Activated CD4-positive, alpha-beta memory T cell treated with anti-CD3 and anti-CD28 coated beads for 36 hours (primary cell): ENCODE measurements around the gene OR10G3. TPM values are rescaled to one million over a fixed set of nuclear protein-coding genes. Genes with fewer than 3 reads are reported as not detected.
"Not testable (repeated sequence)": the region's sequence is repeated elsewhere in the genome, so short reads cannot be mapped to it uniquely, and the experiment has no call there.

Source experiments
- CTCF ChIA-PET: fragments of 350-600 bp; sonication (Branson Sonifier 250); formaldehyde crosslinking; loops from one replicate; lab custom pipeline; 2021; ENCODE audit warnings: antibody characterized with exemption, inconsistent platforms; lab: Charles Lee
- POLR2A ChIA-PET: fragments of 350-600 bp; sonication (Branson Sonifier 250); formaldehyde crosslinking; loops from one replicate; lab custom pipeline; 2021; ENCODE audit warnings: antibody characterized with exemption; lab: Charles Lee
- DNase-seq: peaks from one replicate; pipeline ENCODE4 v3.0.0-alpha.2; 2020
- H3K27ac Mint-ChIP-seq: one replicate; pipeline ENCODE4 v1.8.0; 2021; ENCODE audit warnings: mixed read lengths
- H3K27me3 Mint-ChIP-seq: one replicate; pipeline ENCODE4 v1.8.0; 2021; ENCODE audit warnings: mixed read lengths
- H3K36me3 Mint-ChIP-seq: one replicate; pipeline ENCODE4 v1.8.0; 2021; ENCODE audit warnings: mixed read lengths
- H3K4me1 Mint-ChIP-seq: one replicate; pipeline ENCODE4 v1.8.0; 2021; ENCODE audit warnings: low read depth, mixed read lengths
- H3K4me3 Mint-ChIP-seq: one replicate; pipeline ENCODE4 v1.8.0; 2021; ENCODE audit warnings: mild to moderate bottlenecking, mixed read lengths
- H3K9me3 Mint-ChIP-seq: one replicate; pipeline ENCODE4 v1.8.0; 2021; ENCODE audit warnings: mixed read lengths
- intact Hi-C: fragments of 100-400 bp; cut with micrococcal nuclease; formaldehyde crosslinking; loops from one replicate; pipeline ENCODE4 v1.15.1; 2023
- total RNA-seq, 2 experiments: library from RNA; stranded (reverse); gene quantifications; one replicate each; pipeline ENCODE4 v1.2.3, GENCODE V29; 2021

OR10G3 gene, protein sequence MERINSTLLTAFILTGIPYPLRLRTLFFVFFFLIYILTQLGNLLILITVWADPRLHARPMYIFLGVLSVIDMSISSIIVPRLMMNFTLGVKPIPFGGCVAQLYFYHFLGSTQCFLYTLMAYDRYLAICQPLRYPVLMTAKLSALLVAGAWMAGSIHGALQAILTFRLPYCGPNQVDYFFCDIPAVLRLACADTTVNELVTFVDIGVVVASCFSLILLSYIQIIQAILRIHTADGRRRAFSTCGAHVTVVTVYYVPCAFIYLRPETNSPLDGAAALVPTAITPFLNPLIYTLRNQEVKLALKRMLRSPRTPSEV
- not detected for total RNA-seq

DNA sequence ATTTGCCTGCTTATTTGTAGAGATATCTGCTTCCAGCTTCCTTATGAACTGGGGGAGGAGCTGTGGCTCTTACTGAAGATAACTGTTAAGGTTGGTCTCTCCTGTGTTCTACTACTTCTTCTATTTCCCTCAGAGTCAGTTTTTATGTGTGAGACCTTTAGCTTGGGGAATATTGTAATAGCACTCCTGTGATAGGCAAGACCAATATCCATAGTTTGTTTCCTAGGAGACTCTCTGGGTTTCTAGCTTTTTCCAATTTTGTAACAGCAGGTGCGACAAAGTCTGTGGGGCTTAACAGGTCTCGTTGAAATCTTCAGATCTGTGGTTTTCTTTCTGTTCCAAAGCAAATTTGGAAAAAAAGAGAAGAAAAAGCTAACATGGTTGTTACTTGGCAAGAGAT is at the start of gene OR10G3:
TSS of gene OR10G3 (minus strand) at position 101 of the 400 bp plus-strand sequence. CDS start 9,332 bp downstream, outside the sequence.
- no peak for DNase-seq
- no peak within 1 kb of the TSS for H3K27ac Mint-ChIP-seq
- H3K27me3 Mint-ChIP-seq: peaks cover 8% of the 10 kb centered on the region
- H3K4me1 Mint-ChIP-seq: no peaks in the 10 kb centered on the region
- no peaks in the 10 kb centered on the region for H3K36me3 Mint-ChIP-seq
- no peaks in the 10 kb centered on the region for H3K9me3 Mint-ChIP-seq
- ChIA-PET POLR2A (no interaction called here), CTCF (no interaction called here)
- intact Hi-C loops: no loop called here
- no peak within 1 kb of the TSS for H3K4me3 Mint-ChIP-seq

GRCh38 chr14:21626491-21627230 is 46.8 kb upstream of the OR10G3 start:
- CTCF ChIA-PET: no interaction called here

GRCh38 chr14:21617614-21618013 is 37.7 kb upstream of the OR10G3 start:
- ChIA-PET POLR2A (no interaction called here), CTCF (no interaction called here)
- intact Hi-C loops: no loop called here
- Mint-ChIP-seq H3K27me3 (peaks cover 10% of the 10 kb centered on the region), H3K9me3 (no peaks in the 10 kb centered on the region), H3K27ac (no peak overlapping the region), H3K4me3 (no peak overlapping the region), H3K36me3 (no peaks in the 10 kb centered on the region), H3K4me1 (no peaks in the 10 kb centered on the region)
- DNase-seq: no peak

More at GRCh38 chr14:21626491-21627230, 46.8 kb upstream of the OR10G3 start:
- DNase-seq: no peak
- peaks cover 16% of the 10 kb centered on the region for H3K27me3 Mint-ChIP-seq
- H3K4me3 Mint-ChIP-seq: no peak overlapping the region
- H3K4me1 Mint-ChIP-seq: no peaks in the 10 kb centered on the region
- no peaks in the 10 kb centered on the region for H3K9me3 Mint-ChIP-seq
- intact Hi-C loops: no loop called here
- H3K27ac Mint-ChIP-seq: no peak overlapping the region
- H3K36me3 Mint-ChIP-seq: no peaks in the 10 kb centered on the region
- POLR2A ChIA-PET: no interaction called here

DNA sequence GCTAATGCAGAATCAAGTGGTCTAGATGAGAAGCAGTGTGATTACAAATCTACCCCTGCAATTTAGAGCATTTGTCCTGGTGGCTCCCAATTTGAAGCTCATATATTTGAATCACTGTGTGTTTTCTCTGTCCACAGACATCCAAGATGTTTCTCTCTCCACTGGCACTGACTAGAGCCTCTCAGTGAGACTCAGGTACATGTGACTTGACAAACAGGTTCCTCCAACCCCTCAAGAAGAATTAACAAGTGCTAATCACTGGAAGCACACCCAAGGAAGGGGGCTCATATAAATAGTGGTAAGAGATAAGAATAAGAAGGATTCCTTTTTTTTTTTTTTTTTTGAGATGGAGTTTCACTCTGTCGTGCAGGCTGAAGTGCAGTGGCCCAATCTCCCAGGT is 34.4 kb upstream of the OR10G3 start:
- CTCF ChIA-PET: no interaction called here
- Mint-ChIP-seq H3K4me1 (no peaks in the 10 kb centered on the region), H3K27ac (no peak overlapping the region), H3K9me3 (no peaks in the 10 kb centered on the region), H3K27me3 (peaks cover 8% of the 10 kb centered on the region), H3K36me3 (no peaks in the 10 kb centered on the region), H3K4me3 (no peak overlapping the region)
- DNase-seq: no peak
- intact Hi-C loops: no loop called here
- POLR2A ChIA-PET: no interaction called here

GRCh38 chr14:21612324-21612723 is 32.4 kb upstream of the OR10G3 start:
- DNase-seq: no peak
- ChIA-PET CTCF (no interaction called here), POLR2A (no interaction called here)
- no peaks in the 10 kb centered on the region for H3K9me3 Mint-ChIP-seq
- H3K27me3 Mint-ChIP-seq: peaks cover 8% of the 10 kb centered on the region
- no peaks in the 10 kb centered on the region for H3K4me1 Mint-ChIP-seq
- no peak overlapping the region for H3K4me3 Mint-ChIP-seq
- no peaks in the 10 kb centered on the region for H3K36me3 Mint-ChIP-seq
- H3K27ac Mint-ChIP-seq: no peak overlapping the region
- intact Hi-C loops: no loop called here

DNA sequence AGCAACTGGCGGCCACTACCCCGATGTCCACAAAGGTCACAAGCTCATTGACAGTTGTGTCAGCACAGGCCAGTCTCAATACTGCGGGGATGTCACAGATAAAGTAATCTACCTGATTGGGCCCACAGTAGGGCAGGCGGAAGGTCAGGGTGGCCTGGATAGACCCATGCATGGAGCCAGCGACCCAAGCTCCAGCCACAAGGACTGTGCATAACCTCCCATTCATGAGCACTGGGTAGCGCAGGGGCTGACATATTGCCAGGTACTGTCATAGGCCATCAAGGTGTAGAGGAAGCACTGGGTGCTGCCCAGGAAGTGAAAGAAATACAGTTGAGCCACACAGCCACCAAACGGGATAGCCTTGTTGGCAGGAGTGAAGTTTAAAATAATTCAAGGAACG is 22.3 kb upstream of the OR10G3 start:
- intact Hi-C loops, H3K36me3 Mint-ChIP-seq, H3K4me3 Mint-ChIP-seq, H3K27me3 Mint-ChIP-seq, CTCF ChIA-PET, H3K9me3 Mint-ChIP-seq, DNase-seq, POLR2A ChIA-PET, H3K4me1 Mint-ChIP-seq, H3K27ac Mint-ChIP-seq: not testable (repeated sequence)

DNA sequence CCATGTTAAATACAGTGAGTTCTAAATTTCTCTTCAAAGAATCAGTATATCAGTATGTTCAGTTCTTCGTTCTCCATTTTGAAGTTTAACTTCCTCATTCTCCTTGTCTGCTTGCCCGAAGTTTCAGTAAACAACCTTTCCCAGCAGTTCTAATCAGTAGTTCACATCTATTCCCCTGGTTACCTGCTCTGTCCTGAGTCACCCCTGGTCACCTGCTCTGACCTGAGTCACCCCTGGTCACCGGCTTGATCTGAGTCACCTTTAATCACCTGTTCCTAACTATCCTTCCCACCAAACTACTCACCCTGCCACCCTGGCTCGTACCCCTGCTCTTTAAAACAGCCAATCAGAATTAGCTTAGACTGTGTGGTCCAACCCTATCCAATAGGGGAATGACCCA is 9.4 kb upstream of the OR10G3 start:
- POLR2A ChIA-PET: no interaction called here

DNA sequence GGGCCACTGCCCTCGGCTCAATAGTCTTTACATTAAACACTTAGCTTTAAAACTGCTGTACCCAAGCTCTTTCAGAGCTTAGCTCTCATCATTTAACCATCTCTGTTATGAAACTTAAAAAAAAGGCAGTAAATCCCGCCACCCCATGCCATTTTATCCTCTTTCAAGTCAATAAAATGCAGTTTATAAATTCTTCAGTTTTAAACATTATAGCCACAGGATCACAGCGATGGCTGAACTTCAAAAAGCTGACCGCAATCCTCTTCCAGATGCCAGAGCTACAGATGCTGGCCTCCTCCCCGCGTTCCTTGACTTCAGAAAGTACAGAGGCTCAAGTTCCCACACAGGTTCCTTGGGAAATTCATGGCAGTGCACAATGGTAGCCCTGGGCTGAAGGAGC is 4.2 kb downstream of the OR10G3 start:
- Mint-ChIP-seq H3K4me3 (no peak overlapping the region), H3K27ac (no peak overlapping the region), H3K4me1 (no peaks in the 10 kb centered on the region), H3K9me3 (peaks cover 5% of the 10 kb centered on the region), H3K27me3 (peaks cover 14% of the 10 kb centered on the region), H3K36me3 (no peaks in the 10 kb centered on the region)
- ChIA-PET CTCF (no interaction called here), POLR2A (no interaction called here)
- DNase-seq: no peak
- intact Hi-C loops: no loop called here

More for the DNA sequence above, 9.4 kb upstream of the OR10G3 start:
- Mint-ChIP-seq H3K27ac (no peak overlapping the region), H3K4me3 (no peak overlapping the region), H3K36me3 (peaks cover 10% of the 10 kb centered on the region), H3K4me1 (no peaks in the 10 kb centered on the region), H3K27me3 (peaks cover 16% of the 10 kb centered on the region), H3K9me3 (peaks cover 23% of the 10 kb centered on the region)
- DNase-seq: no peak
- intact Hi-C loops: no loop called here
- CTCF ChIA-PET: no interaction called here

DNA sequence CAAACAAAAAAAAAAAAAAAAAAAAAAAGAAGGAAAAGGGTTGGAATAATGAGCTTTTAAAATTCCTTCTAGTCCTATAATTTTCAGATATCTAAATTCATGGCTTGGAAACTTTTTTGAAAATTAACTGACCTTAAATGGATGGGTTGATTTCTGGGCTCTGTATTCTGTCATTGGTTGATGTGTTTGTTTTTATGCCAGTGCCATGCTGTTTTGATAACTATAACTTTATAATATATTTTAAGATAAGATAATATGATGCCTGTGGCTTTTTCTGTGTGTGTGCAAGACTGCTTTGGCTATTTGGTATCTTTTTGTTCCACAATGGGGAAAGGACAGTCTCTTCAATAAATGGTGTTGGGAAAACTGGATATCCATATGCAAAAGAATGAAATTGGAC is 7.3 kb downstream of the OR10G3 start:
- CTCF ChIA-PET: no interaction called here
- Mint-ChIP-seq H3K27me3 (peaks cover 14% of the 10 kb centered on the region), H3K4me1 (no peaks in the 10 kb centered on the region), H3K9me3 (peaks cover 5% of the 10 kb centered on the region), H3K27ac (no peak overlapping the region), H3K4me3 (no peak overlapping the region), H3K36me3 (no peaks in the 10 kb centered on the region)
- intact Hi-C loops: no loop called here
- POLR2A ChIA-PET: no interaction called here
- no peak for DNase-seq

GRCh38 chr14:21558703-21559170 is 21.1 kb downstream of the OR10G3 start:
- Mint-ChIP-seq H3K4me1 (peaks cover 5% of the 10 kb centered on the region), H3K27me3 (no peaks in the 10 kb centered on the region), H3K9me3 (no peaks in the 10 kb centered on the region), H3K4me3 (no peak overlapping the region), H3K27ac (no peak overlapping the region), H3K36me3 (no peaks in the 10 kb centered on the region)
- ChIA-PET CTCF (interaction anchor here (0.7 to 4.6 kb wide), 3 partner anchors 33 to 207 kb away, joined by 3 to 96 read pairs (median 3); partner anchors contain the start of gene SALL2), POLR2A (no interaction called here)
- DNase-seq: no peak
- intact Hi-C loops: loop anchor here (5.0 to 10.0 kb wide), 2 partner anchors 46 to 324 kb away; partner anchors contain the start of gene METTL3

DNA sequence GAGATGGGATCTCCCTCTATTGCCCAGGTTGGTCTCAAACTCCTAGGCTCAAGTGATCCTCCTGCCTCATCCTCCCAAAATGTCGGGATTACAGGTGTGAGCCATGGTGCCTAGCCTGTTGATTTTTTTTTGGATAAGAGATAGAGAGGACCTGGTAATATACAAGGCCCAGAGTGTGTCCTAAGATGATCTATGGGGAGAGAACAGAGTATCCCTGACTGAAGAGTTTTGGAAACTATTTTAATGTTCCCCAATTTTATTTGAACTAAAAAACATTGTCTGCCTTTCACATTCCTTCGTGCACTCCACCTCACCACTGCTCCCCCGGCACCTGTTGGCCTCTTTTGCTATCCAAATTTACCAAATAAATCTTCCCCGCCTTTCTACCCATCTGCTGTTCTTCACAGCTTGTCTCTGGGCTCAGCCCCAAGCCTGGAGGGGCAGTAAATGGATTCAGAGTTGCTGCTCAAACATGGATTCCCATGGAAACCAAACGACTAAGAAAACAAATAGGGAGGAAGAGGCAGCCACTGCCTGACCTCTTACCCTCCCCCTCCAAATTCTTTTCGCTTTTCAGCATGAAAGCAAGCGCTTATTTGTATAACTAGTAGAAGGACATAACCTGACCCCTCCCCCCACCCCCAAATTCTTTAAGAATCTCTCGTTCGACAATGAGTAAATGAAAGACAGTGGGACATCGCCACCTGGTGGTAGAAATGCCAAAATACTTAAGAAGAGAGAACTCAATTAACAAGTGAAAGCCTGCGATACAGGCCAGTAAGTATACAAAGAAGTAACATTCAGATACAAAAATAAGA is 22.6 kb downstream of the OR10G3 start:
- CTCF ChIA-PET: interaction anchor here (0.7 to 4.6 kb wide), 14 partner anchors 9 to 543 kb away, joined by 3 to 96 read pairs (median 4); partner anchors contain the start of genes METTL3, SALL2 and TOX4
- POLR2A ChIA-PET: interaction anchor here (0.7 kb wide), 1 partner anchor 57 kb away, joined by 3 read pairs; no protein-coding TSS in a partner anchor
- H3K4me3 Mint-ChIP-seq: no peak overlapping the region

More for the DNA sequence above, 22.6 kb downstream of the OR10G3 start:
- Mint-ChIP-seq H3K4me1 (peaks cover 5% of the 10 kb centered on the region), H3K27me3 (no peaks in the 10 kb centered on the region), H3K27ac (peak overlapping the region; percentile 16), H3K36me3 (no peaks in the 10 kb centered on the region), H3K9me3 (no peaks in the 10 kb centered on the region)
- peak; percentile 76 for DNase-seq
- intact Hi-C loops: loop anchor here (1.0 to 10.0 kb wide), 6 partner anchors 45 to 322 kb away; partner anchors contain the start of genes CHD8, METTL3 and RAB2B
